ENCODE measurements around the gene NUP93.

NUP93 gene

GRCh38 chr16:56689171-56689570, 40.8 kb upstream of the NUP93 start:
- H3K27ac ChIP-seq (ENCODE audit: extremely low read depth, low read depth, low read length): no peak overlapping the region
- ChIA-PET POLR2A (interaction anchor here (1.1 kb wide), 1 partner anchor 16 kb away, joined by 3 read pairs; no protein-coding TSS in a partner anchor), CTCF (interaction anchor here (0.9 to 1.6 kb wide), 3 partner anchors 12 to 112 kb away, joined by 3 to 5 read pairs (median 4); no protein-coding TSS in a partner anchor)
- H3K4me3 ChIP-seq (ENCODE audit: low read depth, low read length): no peak overlapping the region
- H3K4me1 ChIP-seq (ENCODE audit: control insufficient read depth, insufficient read depth, low read length): peaks cover 4% of the 10 kb centered on the region; the same call in 1 of the 2 replicates
- no peaks in the 10 kb centered on the region for H3K9me3 ChIP-seq (ENCODE audit: control insufficient read depth, insufficient read depth, low read depth, low read length)
- TF ChIP-seq ZSCAN5A (tag by site-specific recombination; IDR thresholded peaks at IDR 0.05) (no peak), ZNF561 (tag by site-specific recombination; IDR thresholded peaks at IDR 0.05; ENCODE audit: borderline replicate concordance) (no peak), ZNF341 (tag by site-specific recombination; IDR thresholded peaks at IDR 0.05; ENCODE audit: low read depth) (0 out of 2 replicates have a peak, but pooled peaks have one; percentile 22), OVOL3 (tag by site-specific recombination; IDR thresholded peaks at IDR 0.05) (no peak)
- no peaks in the 10 kb centered on the region for H3K36me3 ChIP-seq (ENCODE audit: control insufficient read depth in 2 of 2, insufficient read depth in 1 of 2, low read length in 2 of 2)

GRCh38 chr16:56690420-56691122, 39.4 kb upstream of the NUP93 start:
- POLR2A ChIA-PET: interaction anchor here (0.7 to 1.1 kb wide), 2 partner anchors 18 to 1283 kb away, joined by 3 to 4 read pairs; no protein-coding TSS in a partner anchor
- CTCF ChIA-PET: interaction anchor here (1.1 to 1.2 kb wide), 2 partner anchors 11 to 86 kb away, joined by 3 to 4 read pairs; no protein-coding TSS in a partner anchor
- H3K27ac ChIP-seq (ENCODE audit: extremely low read depth, low read depth, low read length): no peak overlapping the region
- TF ChIP-seq ZNF146 (tag by site-specific recombination; IDR thresholded peaks at IDR 0.05) (peak; percentile 80), ZNF335 (tag by site-specific recombination; conservative IDR thresholded peaks at IDR 0.05) (no peak), ZNF600 (tag by site-specific recombination; IDR thresholded peaks at IDR 0.05) (no peak), ZNF26 (tag by site-specific recombination; IDR thresholded peaks at IDR 0.05) (no peak), TCF7L2 (IDR thresholded peaks at IDR 0.05; ENCODE audit: borderline replicate concordance, low read depth, low read length) (no peak), EGR2 (tag by site-specific recombination; IDR thresholded peaks at IDR 0.05; ENCODE audit: low read depth) (peak; percentile 74), ZNF585B (tag by site-specific recombination; IDR thresholded peaks at IDR 0.05) (no peak), ZNF223 (tag by site-specific recombination; IDR thresholded peaks at IDR 0.05) (no peak), HOXA7 (CRISPR knock-in tag; IDR thresholded peaks at IDR 0.05; ENCODE audit: borderline replicate concordance) (no peak), ZBTB11 (tag by site-specific recombination; conservative IDR thresholded peaks at IDR 0.05; ENCODE audit: low read depth) (no peak), ZNF404 (tag by site-specific recombination; IDR thresholded peaks at IDR 0.05) (no peak), ZFP41 (tag by site-specific recombination; IDR thresholded peaks at IDR 0.05; ENCODE audit: borderline replicate concordance) (no peak), ZNF529 (tag by site-specific recombination; IDR thresholded peaks at IDR 0.05; ENCODE audit: insufficient replicate concordance) (no peak), ZNF623 (tag by site-specific recombination; IDR thresholded peaks at IDR 0.05) (no peak), HOXD13 (CRISPR knock-in tag; IDR thresholded peaks at IDR 0.05; ENCODE audit: borderline replicate concordance) (no peak), ZNF580 (tag by site-specific recombination; IDR thresholded peaks at IDR 0.05) (peak; percentile 60; the same call in 1 of the 2 replicates), ZBTB48 (tag by site-specific recombination; IDR thresholded peaks at IDR 0.05) (no peak), YY1 (tag by site-specific recombination; IDR thresholded peaks at IDR 0.05) (no peak), ZNF112 (tag by site-specific recombination; IDR thresholded peaks at IDR 0.05) (no peak), ZNF214 (tag by site-specific recombination; IDR thresholded peaks at IDR 0.05; ENCODE audit: borderline replicate concordance) (no peak), ZBTB44 (tag by site-specific recombination; IDR thresholded peaks at IDR 0.05) (no peak), ZNF654 (tag by site-specific recombination; IDR thresholded peaks at IDR 0.05; ENCODE audit: low read depth) (no peak), ZNF184 (tag by site-specific recombination; IDR thresholded peaks at IDR 0.05) (no peak)

More at GRCh38 chr16:56690420-56691122, 39.4 kb upstream of the NUP93 start:
- Histone ChIP-seq H3K9me3 (ENCODE audit: control insufficient read depth, insufficient read depth, low read depth, low read length) (no peaks in the 10 kb centered on the region), H3K4me3 (ENCODE audit: low read depth, low read length) (no peak overlapping the region), H3K36me3 (ENCODE audit: control insufficient read depth in 2 of 2, insufficient read depth in 1 of 2, low read length in 2 of 2) (no peaks in the 10 kb centered on the region), H3K4me1 (ENCODE audit: control insufficient read depth, insufficient read depth, low read length) (peaks cover 4% of the 10 kb centered on the region; the same call in 1 of the 2 replicates)

Data from HEK293 (cell line).